GM21526 (cell line): ENCODE data around the gene SMYD5.
A peak's percentile ranks its signal among the peaks of the same experiment; 100 is the strongest.

Experiments
- ATAC-seq: cut with Tn5 transposase; IDR thresholded peaks from one replicate; pipeline ENCODE4 v1.9.1; 2021; ENCODE audit warnings: moderate library complexity; ENCODE audit not compliant: unreplicated experiment, low FRiP score

Gene SMYD5

GRCh38 chr2:73203055-73203681 lies 10.9 kb upstream of the SMYD5 start:
- ATAC-seq: no peak

GRCh38 chr2:73205611-73206010 lies 8.4 kb upstream of the SMYD5 start:
- no peak for ATAC-seq

- no peak for ATAC-seq
Measured at GRCh38 chr2:73208258-73208657, 5.8 kb upstream of the SMYD5 start.

DNA sequence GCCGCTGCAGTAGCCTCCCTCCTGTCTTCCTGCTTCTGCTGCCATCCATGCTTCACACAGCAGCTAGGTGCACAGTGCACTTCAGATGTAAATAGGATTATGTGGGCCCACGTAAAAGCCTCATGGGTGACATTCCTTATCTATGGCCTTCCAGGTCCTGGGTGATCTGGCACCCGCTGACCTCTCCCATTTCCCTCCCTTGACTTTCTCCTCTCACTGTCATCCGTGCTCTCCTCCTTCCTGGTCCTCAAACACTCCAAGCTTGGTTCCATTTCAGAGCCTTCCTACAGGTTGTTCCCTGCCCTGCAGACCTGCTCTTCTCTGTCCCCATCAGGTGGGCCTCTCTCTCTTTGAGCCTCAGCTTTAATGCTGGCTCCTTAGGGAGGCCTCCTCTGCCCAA lies 4.0 kb upstream of the SMYD5 start:
- no peak for ATAC-seq

DNA sequence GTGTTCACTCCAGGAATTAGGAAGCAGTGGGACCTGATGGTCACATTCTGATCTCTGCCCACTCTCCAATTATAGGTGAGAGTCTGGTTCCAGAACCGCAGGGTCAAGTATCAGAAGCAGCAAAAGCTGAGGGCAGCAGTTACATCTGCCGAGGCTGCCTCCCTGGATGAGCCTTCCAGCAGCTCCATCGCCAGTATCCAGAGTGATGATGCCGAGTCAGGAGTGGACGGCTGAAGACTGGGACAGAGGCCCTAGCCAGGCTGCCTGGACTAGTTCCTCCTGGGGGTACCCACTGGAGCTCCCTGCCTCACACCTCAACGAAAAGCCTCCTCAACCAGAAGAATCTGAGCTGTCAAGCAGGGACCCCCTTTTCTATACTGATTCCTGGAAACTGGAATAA lies 3.3 kb upstream of the SMYD5 start:
- ATAC-seq: no peak

- ATAC-seq: no peak
Measured at GRCh38 chr2:73212098-73212447, 2.0 kb upstream of the SMYD5 start.

DNA sequence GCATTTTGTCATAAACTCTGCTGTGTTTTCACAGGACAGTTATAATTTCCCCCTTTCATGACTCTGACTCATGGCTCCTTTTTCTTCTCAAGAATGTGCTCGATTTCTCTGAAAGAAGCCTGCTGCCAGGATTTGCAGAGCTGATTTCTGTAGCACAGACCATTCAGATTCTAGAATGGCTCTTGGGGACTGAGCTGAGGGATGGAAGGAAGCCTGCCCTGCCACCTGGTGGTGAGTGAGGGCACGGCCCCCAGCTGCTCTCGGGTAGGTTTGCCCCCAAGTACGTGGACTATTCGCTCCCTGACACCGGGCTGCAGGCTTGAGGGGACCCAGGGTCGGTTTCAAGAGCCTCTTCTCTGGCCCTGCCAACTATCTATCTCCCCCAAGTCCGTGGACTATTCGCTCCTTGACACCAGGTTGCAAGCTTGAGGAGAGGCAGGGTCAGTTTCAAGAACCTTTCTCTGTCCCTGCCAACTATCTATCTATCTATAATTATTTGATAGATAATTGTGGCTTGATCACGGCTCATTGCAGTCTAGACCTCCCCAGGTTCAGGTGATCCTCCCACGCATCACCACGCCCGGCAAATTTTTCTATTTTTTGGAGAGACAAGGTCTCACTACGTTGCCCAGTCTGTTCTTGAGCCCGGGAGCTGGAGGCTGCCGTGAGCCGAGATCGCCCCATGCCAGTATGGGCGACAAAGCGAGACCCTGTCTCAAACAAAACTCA lies 1.4 kb upstream of the SMYD5 start:
- peak; percentile 64 for ATAC-seq

- ATAC-seq: no peak
Measured at GRCh38 chr2:73215254-73215653, 1.2 kb downstream of the SMYD5 start.

DNA sequence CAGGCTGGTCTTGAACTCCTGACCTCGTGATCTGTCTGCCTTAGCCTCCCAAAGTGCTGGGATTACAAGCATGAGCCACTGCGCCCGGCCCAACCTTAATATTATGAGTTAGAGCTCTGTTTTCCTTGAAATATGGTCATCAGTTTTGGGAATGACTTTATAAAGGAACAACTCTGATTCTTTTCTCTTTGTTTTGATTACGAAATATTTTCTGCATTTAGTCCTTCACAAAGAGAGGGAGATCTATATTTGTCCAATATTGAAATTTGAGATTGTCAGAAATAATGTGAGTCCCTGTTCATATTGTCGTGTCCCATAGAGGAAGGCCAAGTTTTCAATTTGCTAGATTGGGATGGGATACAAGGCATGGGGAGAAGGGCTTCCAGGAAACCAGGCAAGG lies 3.1 kb downstream of the SMYD5 start:
- no peak for ATAC-seq

GRCh38 chr2:73217826-73218225 lies 3.8 kb downstream of the SMYD5 start:
- ATAC-seq: no peak

- no peak for ATAC-seq
Measured at GRCh38 chr2:73218298-73218697, 4.3 kb downstream of the SMYD5 start.

DNA sequence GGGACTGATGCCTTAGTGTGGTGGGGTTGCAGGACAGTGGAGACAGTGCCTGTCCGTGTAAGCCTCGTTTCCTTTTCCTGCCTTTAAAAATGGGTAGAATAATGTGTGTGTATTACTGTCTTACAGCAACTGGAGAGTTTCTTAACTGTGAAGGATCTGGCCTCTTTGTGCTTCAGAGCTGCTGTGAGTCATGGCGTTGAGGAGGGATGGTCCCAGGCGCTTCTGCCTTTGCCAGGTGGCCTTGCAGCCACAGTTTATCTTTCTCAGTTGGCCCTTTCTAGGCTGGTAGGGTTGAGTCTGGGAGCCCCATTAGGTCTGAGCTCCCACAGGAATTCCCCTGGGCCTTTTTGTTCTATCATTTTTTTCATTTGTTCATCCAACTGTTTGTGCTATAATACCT lies 9.8 kb downstream of the SMYD5 start:
- ATAC-seq: no peak

GRCh38 chr2:73225513-73226360 lies 11.7 kb downstream of the SMYD5 start:
- no peak for ATAC-seq

DNA sequence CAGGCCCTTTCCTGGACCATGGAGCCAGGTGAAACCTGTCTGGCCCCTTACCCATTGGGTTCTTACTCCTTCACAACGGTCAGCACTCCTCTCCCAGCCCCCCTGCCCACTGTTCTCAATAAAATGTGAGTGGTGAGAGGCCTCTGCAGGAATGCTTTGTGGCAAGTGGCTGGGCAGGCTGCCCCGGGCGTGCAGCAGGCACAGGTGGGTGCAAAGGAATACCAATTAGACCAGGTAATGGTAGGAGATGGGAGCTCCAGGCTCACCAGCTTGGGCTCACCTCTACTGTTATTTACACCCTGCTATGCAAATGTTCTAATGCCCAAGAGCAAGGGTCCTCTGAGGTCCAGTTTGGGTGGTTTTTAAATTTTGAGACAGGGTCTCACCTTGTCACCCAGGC lies 13.0 kb downstream of the SMYD5 start:
- ATAC-seq: no peak

GRCh38 chr2:73228631-73229030 lies 14.6 kb downstream of the SMYD5 start:
- ATAC-seq: no peak

GRCh38 chr2:73232403-73233153 lies 18.5 kb downstream of the SMYD5 start:
- no peak for ATAC-seq

DNA sequence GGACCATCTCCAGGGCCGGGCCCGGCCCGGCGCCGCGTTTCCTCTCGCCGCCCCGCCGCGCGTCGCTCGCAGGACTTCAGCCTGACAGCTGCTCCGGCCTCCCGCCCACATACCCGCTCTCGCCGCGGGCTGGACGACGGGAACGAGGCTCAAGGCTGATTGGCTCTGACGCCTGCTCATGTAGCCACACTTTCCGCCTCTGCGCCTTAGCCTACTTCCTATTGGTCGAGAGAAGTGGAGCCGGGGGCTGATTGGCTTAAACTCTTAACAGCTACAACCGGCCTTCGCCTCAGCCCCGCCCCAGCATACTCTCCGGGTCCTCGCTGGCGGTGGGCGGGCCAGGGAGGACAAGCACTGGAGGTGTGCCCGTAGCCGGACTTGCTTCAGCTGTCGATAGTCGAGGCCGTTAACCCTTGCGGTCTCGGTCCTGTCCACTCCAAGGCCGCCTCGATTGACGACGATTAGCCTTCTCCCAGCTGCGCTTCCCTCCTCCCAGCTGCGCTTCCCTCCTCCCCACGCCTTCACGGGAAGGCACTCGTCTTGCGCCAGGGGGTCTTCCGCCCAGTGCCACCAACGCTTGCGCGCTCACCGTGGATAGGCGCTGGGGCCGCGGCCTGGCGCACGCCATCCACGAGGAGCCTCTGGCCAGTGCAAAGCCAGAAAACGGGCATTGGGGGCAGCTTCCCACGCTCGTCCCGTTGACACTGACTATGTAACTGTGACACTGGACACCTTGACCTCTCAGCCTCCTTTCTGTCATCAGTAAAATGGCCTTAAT lies 19.3 kb downstream of the SMYD5 start, which contains the start of gene PRADC1:
Gene PRADC1, minus strand, starts transcription at position 86 of the 778 bp plus-strand sequence. Its CDS starts 79 bp downstream, at position 7.
- peak; percentile 88 for ATAC-seq

DNA sequence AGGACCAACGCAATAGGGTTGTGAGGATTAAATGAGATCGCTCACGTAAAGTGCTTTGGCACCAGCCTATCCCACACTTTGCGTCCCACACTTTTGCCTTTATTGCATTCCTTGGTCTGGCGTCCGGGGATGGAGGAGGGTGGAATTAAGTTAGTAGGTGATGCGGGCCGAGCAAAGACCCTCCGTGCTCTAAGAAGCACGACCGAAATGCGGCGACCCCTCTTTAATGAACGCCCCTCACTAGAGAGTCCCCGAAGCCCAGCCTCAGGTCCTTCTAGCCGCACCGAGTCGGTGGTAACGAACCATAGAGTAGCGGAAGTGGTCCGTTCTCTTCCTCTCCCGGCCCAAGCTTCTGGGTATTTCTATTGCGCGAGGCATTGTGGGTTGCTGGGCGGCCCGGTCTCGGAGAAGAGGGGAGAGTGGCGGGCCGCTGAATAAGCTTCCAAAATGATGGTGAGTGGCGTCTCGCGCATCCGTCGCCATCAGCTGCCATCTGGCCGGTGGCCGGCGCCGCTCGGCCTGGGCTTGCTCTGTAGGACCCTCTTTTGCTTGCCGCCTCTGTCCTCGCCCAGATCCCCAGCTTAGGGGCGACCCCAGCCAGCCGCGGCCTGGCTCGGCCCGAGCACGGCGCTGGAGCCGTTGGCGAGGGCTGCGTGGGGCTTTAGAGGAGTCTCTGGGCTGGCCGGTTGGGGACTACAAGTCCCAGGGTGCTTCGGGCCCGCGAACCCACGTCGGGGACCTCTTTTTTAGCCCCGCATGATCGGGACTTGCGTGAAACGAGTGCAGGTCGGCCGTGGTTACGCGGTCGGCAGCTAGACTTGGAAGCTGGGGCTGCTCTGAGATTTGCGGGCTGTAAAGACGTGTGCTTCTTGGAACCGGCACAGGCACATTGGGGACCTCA lies 20.1 kb downstream of the SMYD5 start, which contains the start of gene CCT7:
Gene CCT7, plus strand, starts transcription at position 377 of the 901 bp plus-strand sequence. Its CDS starts 71 bp downstream, at position 448.
- ATAC-seq: peak; percentile 65
